ENCODE measurements around the gene PCCA. TPM values are rescaled to one million over a fixed set of nuclear protein-coding genes. Genes with fewer than 3 reads are reported as not detected.

The PCCA gene
- total RNA-seq, 1 donor from 2014 or later, result 3.6 TPM

GRCh38 chr13:100302391-100302790, 213.5 kb downstream of the PCCA start:
- no peak for TF ChIP-seq CTCF (IDR thresholded peaks at IDR 0.05)
- Histone ChIP-seq H3K36me3 (no peaks in the 10 kb centered on the region), H3K27ac (no peak overlapping the region), H3K4me3 (no peak overlapping the region), H3K27me3 (no peaks in the 10 kb centered on the region), H3K4me1 (no peaks in the 10 kb centered on the region), H3K9me3 (no peaks in the 10 kb centered on the region)
- no peak for DNase-seq (ENCODE audit: low spot score in 2 of 2)
- intact Hi-C loops (cut with DNase I), result no loop called here

- Histone ChIP-seq H3K4me3 (no peak overlapping the region), H3K36me3 (no peaks in the 10 kb centered on the region), H3K27me3 (no peaks in the 10 kb centered on the region), H3K27ac (no peak overlapping the region), H3K9me3 (no peaks in the 10 kb centered on the region), H3K4me1 (no peaks in the 10 kb centered on the region)
- intact Hi-C loops (cut with DNase I), result no loop called here
- DNase-seq (ENCODE audit: low spot score in 2 of 2), result no peak
- TF ChIP-seq CTCF (IDR thresholded peaks at IDR 0.05), result no peak
These were observed 215.3 kb downstream of the PCCA start for GRCh38 chr13:100304229-100304628.

- no peak overlapping the region for H3K27ac ChIP-seq
- no peaks in the 10 kb centered on the region for H3K27me3 ChIP-seq
- DNase-seq (ENCODE audit: low spot score in 2 of 2), result no peak
- H3K9me3 ChIP-seq, result no peaks in the 10 kb centered on the region
- no peak for TF ChIP-seq CTCF (IDR thresholded peaks at IDR 0.05)
- intact Hi-C loops (cut with DNase I), result no loop called here
- no peaks in the 10 kb centered on the region for H3K36me3 ChIP-seq
- H3K4me3 ChIP-seq, result no peak overlapping the region
- no peaks in the 10 kb centered on the region for H3K4me1 ChIP-seq
These were observed 216.5 kb downstream of the PCCA start for GRCh38 chr13:100305398-100305797.

GRCh38 chr13:100306030-100306429, 217.1 kb downstream of the PCCA start:
- H3K4me1 ChIP-seq, result no peaks in the 10 kb centered on the region
- no peaks in the 10 kb centered on the region for H3K9me3 ChIP-seq
- no peak overlapping the region for H3K27ac ChIP-seq
- H3K27me3 ChIP-seq, result no peaks in the 10 kb centered on the region
- TF ChIP-seq CTCF (IDR thresholded peaks at IDR 0.05), result no peak
- H3K4me3 ChIP-seq, result no peak overlapping the region
- no peaks in the 10 kb centered on the region for H3K36me3 ChIP-seq
- DNase-seq (ENCODE audit: low spot score in 2 of 2), result no peak
- intact Hi-C loops (cut with DNase I), result no loop called here

GRCh38 chr13:100306434-100306999, 217.6 kb downstream of the PCCA start:
- intact Hi-C loops (cut with DNase I), result no loop called here
- no peak for DNase-seq (ENCODE audit: low spot score in 2 of 2)
- H3K9me3 ChIP-seq, result no peaks in the 10 kb centered on the region
- no peak overlapping the region for H3K4me3 ChIP-seq
- H3K4me1 ChIP-seq, result no peaks in the 10 kb centered on the region
- H3K27me3 ChIP-seq, result no peaks in the 10 kb centered on the region
- no peaks in the 10 kb centered on the region for H3K36me3 ChIP-seq
- H3K27ac ChIP-seq, result no peak overlapping the region
- no peak for TF ChIP-seq CTCF (IDR thresholded peaks at IDR 0.05)
